Body of pancreas (tissue), 4 donors: Measurements from ENCODE around the gene RPS16. TPM values are rescaled to one million over a fixed set of nuclear protein-coding genes. Genes with fewer than 3 reads are reported as not detected.

Experiments used
- ATAC-seq: fragments of 150-250 bp; one replicate; pipeline ENCODE4 v1.9.1; 2016
- DNase-seq, 4 donors: peaks; one replicate each; pipeline ENCODE4 v3.0.0-alpha.2; 2019
- H3K27ac ChIP-seq, 4 donors: fragments of 200-600 bp; sonication (generic); 1 replicate in 3 of 4; 2 replicates in 1 of 4; pipeline versions ENCODE4 v1.5.1 to v1.6.1; 2016 to 2019; ENCODE audit warnings: mild to moderate bottlenecking in 1 of 4, mixed read lengths in 1 of 4, moderate library complexity in 1 of 4
- H3K27me3 ChIP-seq, 2 donors: fragments of 200-600 bp; sonication (generic); one replicate each; pipeline ENCODE4 v1.6.0; 2016; ENCODE audit warnings: mild to moderate bottlenecking in 1 of 2
- H3K36me3 ChIP-seq, 2 donors: fragments of 200-600 bp; sonication (generic); replicated peaks in 1 of 2; 2 replicates each; pipeline ENCODE4 v1.5.1; 2016; ENCODE audit warnings: low read depth in 2 of 2; ENCODE audit not compliant: insufficient read depth in 1 of 2
- H3K4me1 ChIP-seq: fragments of 200-600 bp; sonication (generic); one replicate; pipeline ENCODE4 v1.6.0; 2016
- H3K4me3 ChIP-seq, 2 donors: fragments of 200-600 bp; sonication (generic); 1 replicate in 1 of 2; 2 replicates in 1 of 2; pipeline ENCODE4 v1.5.1; 2016 to 2019
- H3K9me3 ChIP-seq, 3 donors: fragments of 200-600 bp; sonication (generic); 1 replicate in 2 of 3; 2 replicates in 1 of 3; pipeline ENCODE4 v1.5.1; 2016
- CTCF ChIP-seq, 7 experiments: fragments of 450-650 bp in 4 of 7; fragments of 200-600 bp in 3 of 7; sonication (generic) in 3 of 7; IDR thresholded peaks; one replicate each; pipeline ENCODE4 v1.5.1; 2016 to 2019; ENCODE audit warnings: antibody characterized with exemption in 7 of 7
- POLR2A ChIP-seq, 3 donors: fragments of 450-650 bp; IDR thresholded peaks; one replicate each; pipeline ENCODE4 v1.6.1; 2016; ENCODE audit warnings: antibody characterized with exemption in 3 of 3, mild to moderate bottlenecking in 2 of 3
- whole genome bisulfite sequencing, 2 donors: methylation state at CpG; one replicate each; pipeline ENCODE4 v1.1.5; 2017; 5-methylcytosine and 5-hydroxymethylcytosine counted together
- intact Hi-C: fragments of 100-400 bp; cut with DNase I; formaldehyde crosslinking; loops from one replicate; pipeline ENCODE4 v1.15.1; 2023
- total RNA-seq, 2 donors: library from RNA; depleted of rRNA; stranded (reverse); fragments of >200 nt; gene quantifications; one replicate each; pipeline ENCODE4 v1.1.0, GENCODE V29; 2016

The RPS16 gene
- total RNA-seq, 2 donors from 2014 or later, result 573 to 1,475 TPM

GRCh38 chr19:39413272-39413910, 22.4 kb downstream of the RPS16 start:
- no peak for ATAC-seq
- peaks cover 45% of the 10 kb centered on the region for H3K4me1 ChIP-seq
- intact Hi-C loops, result loop anchor here (10.0 kb wide), 1 partner anchor 69 kb away; the partner anchor contains the start of gene SAMD4B
- H3K9me3 ChIP-seq, result no peaks in the 10 kb centered on the region
- WGBS, 2 donors, result 5 to 10% methylated on average over 12 to 31 of the region's 54 CpGs
- peak in 2 of 4 donors; percentile 36 to 38 for DNase-seq
- peak overlapping the region; percentile 46 to 98 (median 71) for H3K27ac ChIP-seq
- TF ChIP-seq CTCF (IDR thresholded peaks at IDR 0.05) (no peak), POLR2A (IDR thresholded peaks at IDR 0.05) (no peak)
- H3K27me3 ChIP-seq, result no peaks in the 10 kb centered on the region
- H3K4me3 ChIP-seq, result peak overlapping the region; percentile 4 to 33
- H3K36me3 ChIP-seq, result no peaks in the 10 kb centered on the region

- H3K4me1 ChIP-seq, result peaks cover 50% of the 10 kb centered on the region
Observed at GRCh38 chr19:39412867-39413271, 22.9 kb downstream of the RPS16 start.

DNA sequence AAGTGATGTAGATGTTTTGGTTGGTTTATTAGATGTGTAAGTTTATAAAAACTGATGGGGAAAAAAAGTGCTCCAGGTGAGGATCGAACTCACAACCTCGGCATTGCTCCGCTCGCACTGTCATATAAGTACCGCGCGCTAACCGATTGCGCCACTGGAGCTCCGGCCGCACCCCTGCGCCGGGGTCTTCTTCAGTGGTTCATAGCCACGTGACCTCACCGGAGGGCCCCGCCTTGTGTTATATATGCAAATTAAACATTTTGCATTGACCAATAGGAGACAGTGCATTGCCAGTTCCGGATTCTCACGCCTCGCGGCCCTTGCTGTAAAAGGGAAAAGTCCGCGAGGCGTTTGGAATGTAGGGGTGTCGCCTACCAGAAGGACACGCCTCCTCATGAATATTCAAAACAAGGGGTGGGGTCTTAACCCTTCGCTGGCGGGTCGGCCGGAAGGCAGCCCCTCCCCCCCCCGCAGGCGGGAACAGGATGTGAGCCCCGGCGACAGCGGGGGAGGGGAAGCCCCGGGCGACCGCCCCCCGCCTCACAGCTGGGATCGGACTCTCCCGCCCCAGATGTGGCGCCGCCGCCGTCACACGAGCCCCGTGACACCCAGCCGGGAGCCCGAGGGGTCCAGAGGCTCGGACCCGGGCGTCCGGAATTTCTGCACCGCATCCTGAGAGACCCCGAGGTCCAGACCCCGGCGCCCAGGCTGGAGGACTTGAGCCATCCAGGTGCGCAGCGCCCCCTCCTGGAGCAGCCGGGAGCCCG, 23.5 kb downstream of the RPS16 start, which contains the start of gene PLEKHG2:
Gene PLEKHG2, plus strand, starts transcription at position 570 of the 767 bp plus-strand sequence. CDS start 1,418 bp downstream, outside the sequence.
- intact Hi-C loops, result loop anchor here (10.0 kb wide), 1 partner anchor 67 kb away; the partner anchor contains the start of gene SAMD4B
- Histone ChIP-seq H3K4me1 (peaks cover 53% of the 10 kb centered on the region), H3K27ac (peak within 1 kb of the TSS; percentile 88 to 98 (median 96)), H3K4me3 (peak within 1 kb of the TSS; percentile 30 to 33), H3K9me3 (no peaks in the 10 kb centered on the region), H3K27me3 (no peaks in the 10 kb centered on the region), H3K36me3 (no peaks in the 10 kb centered on the region)
- TF ChIP-seq CTCF (IDR thresholded peaks at IDR 0.05) (peak in 6 of 7 experiments; percentile 73 to 88 (median 78)), POLR2A (IDR thresholded peaks at IDR 0.05) (peak; percentile 60 to 94 (median 90))
- ATAC-seq (peak; percentile 75), DNase-seq (peak; percentile 95 to 99 (median 97))
- 0% methylated on average over 23 to 47 of the region's 60 CpGs for WGBS, 2 donors

More at GRCh38 chr19:39412867-39413271, 22.9 kb downstream of the RPS16 start:
- TF ChIP-seq CTCF (IDR thresholded peaks at IDR 0.05) (peak in 2 of 7 experiments; percentile 4 to 60), POLR2A (IDR thresholded peaks at IDR 0.05) (no peak)
- H3K4me3 ChIP-seq, result peak overlapping the region; percentile 30 to 33
- DNase-seq (peak in 1 of 4 donors; percentile 31), ATAC-seq (no peak)
- H3K27me3 ChIP-seq, result no peaks in the 10 kb centered on the region
- intact Hi-C loops, result loop anchor here (10.0 kb wide), 1 partner anchor 68 kb away; the partner anchor contains the start of gene SAMD4B
- H3K27ac ChIP-seq, result peak overlapping the region; percentile 63 to 98 (median 71)
- no peaks in the 10 kb centered on the region for H3K9me3 ChIP-seq
- WGBS, 2 donors, result 0% methylated on average over 10 to 24 of the region's 24 CpGs
- H3K36me3 ChIP-seq, result no peaks in the 10 kb centered on the region

- Histone ChIP-seq H3K36me3 (no peaks in the 10 kb centered on the region), H3K27ac (peak overlapping the region; percentile 88 to 98 (median 96)), H3K9me3 (no peaks in the 10 kb centered on the region), H3K4me1 (peaks cover 53% of the 10 kb centered on the region), H3K27me3 (no peaks in the 10 kb centered on the region), H3K4me3 (no peak overlapping the region)
- TF ChIP-seq POLR2A (IDR thresholded peaks at IDR 0.05), result no peak
- TF ChIP-seq CTCF (IDR thresholded peaks at IDR 0.05), result peak; percentile 82 to 99 (median 93)
- intact Hi-C loops, result loop anchor here (10.0 kb wide), 1 partner anchor 67 kb away; the partner anchor contains the start of gene SAMD4B
- 0% methylated on average over 7 of the region's 7 CpGs for WGBS, 2 donors
- DNase-seq, result peak; percentile 93 to 97 (median 96)
- peak; percentile 58 for ATAC-seq
Observed at GRCh38 chr19:39411832-39412099, 24.0 kb downstream of the RPS16 start.
